Caco-2 (cell line): Measurements from ENCODE around the gene L3MBTL4. TPM values are rescaled to one million over a fixed set of nuclear protein-coding genes. Genes with fewer than 3 reads are reported as not detected.

Experiments used
- BruUV-seq: library from RNA; stranded (reverse); fragments of 400-500 nt; replicated peaks from 2 replicates; lab custom pipeline; 2021; lab: Mats Ljungman, UMichigan
- CTCF ChIA-PET: fragments of 300-600 bp; sonication (Branson Sonifier 250); formaldehyde crosslinking; loops from one replicate; lab custom pipeline; 2022; ENCODE audit warnings: antibody characterized with exemption; lab: Charles Lee
- POLR2A ChIA-PET: fragments of 300-600 bp; sonication (Branson Sonifier 250); formaldehyde crosslinking; loops from one replicate; lab custom pipeline; 2022; ENCODE audit warnings: antibody characterized with exemption; lab: Charles Lee
- DNase-seq, 2 experiments: peaks; one replicate each; pipeline versions ENCODE4 v3.0.0 to v3.0.0-alpha.2; 2020 to 2022
- H3K27me3 ChIP-seq: replicated peaks from 2 replicates; pipeline ENCODE4 v1.6.0; 2011; ENCODE audit warnings: low read length; ENCODE audit not compliant: control insufficient read depth, insufficient read depth
- H3K36me3 ChIP-seq: 2 replicates; pipeline ENCODE4 v1.5.1; 2011; ENCODE audit warnings: low read length; ENCODE audit not compliant: control insufficient read depth, insufficient read depth
- H3K4me1 ChIP-seq: fragments of 250-450 bp; sonication (Bioruptor Pico); 2 replicates; pipeline ENCODE4 v1.5.1; 2020; ENCODE audit warnings: mild to moderate bottlenecking
- H3K4me3 ChIP-seq: 2 replicates; pipeline ENCODE4 v1.5.1; 2011; ENCODE audit warnings: low read depth, mild to moderate bottlenecking, control low read depth, low read length
- H3K9me3 ChIP-seq: fragments of 250-450 bp; sonication (Bioruptor Pico); 2 replicates; pipeline ENCODE4 v1.5.1; 2020; ENCODE audit warnings: mild to moderate bottlenecking, moderate library complexity
- H3K27ac Mint-ChIP-seq: one replicate; pipeline ENCODE4 v1.8.0; 2022; ENCODE audit warnings: mixed read lengths; ENCODE audit not compliant: unreplicated experiment
- H3K27me3 Mint-ChIP-seq: one replicate; pipeline ENCODE4 v1.8.0; 2022; ENCODE audit warnings: mixed read lengths; ENCODE audit not compliant: insufficient read depth, unreplicated experiment
- H3K36me3 Mint-ChIP-seq: one replicate; pipeline ENCODE4 v1.8.0; 2022; ENCODE audit warnings: mild to moderate bottlenecking, mixed read lengths; ENCODE audit not compliant: insufficient read depth, unreplicated experiment
- H3K4me1 Mint-ChIP-seq: one replicate; pipeline ENCODE4 v1.8.0; 2022; ENCODE audit warnings: low read depth, mixed read lengths; ENCODE audit not compliant: unreplicated experiment
- H3K4me3 Mint-ChIP-seq: one replicate; pipeline ENCODE4 v1.8.0; 2022; ENCODE audit warnings: mild to moderate bottlenecking, moderate library complexity, mixed read lengths; ENCODE audit not compliant: unreplicated experiment
- H3K9me3 Mint-ChIP-seq: one replicate; pipeline ENCODE4 v1.8.0; 2022; ENCODE audit warnings: mixed read lengths; ENCODE audit not compliant: unreplicated experiment
- CTCF ChIP-seq, 2 experiments: fragments of 200-600 bp in 1 of 2; IDR thresholded peaks; 1 replicate in 1 of 2; 2 replicates in 1 of 2; pipeline versions ENCODE4 v1.5.1 to v1.8.0; 2011 to 2022; ENCODE audit warnings: antibody characterized with exemption in 1 of 2, control low read depth in 1 of 2, inconsistent platforms in 1 of 2, low read depth in 1 of 2, low read length in 1 of 2, mild to moderate bottlenecking in 1 of 2, moderate library complexity in 1 of 2; ENCODE audit not compliant: insufficient read depth in 1 of 2, severe bottlenecking in 1 of 2, unreplicated experiment in 1 of 2
- intact Hi-C: fragments of 100-400 bp; cut with micrococcal nuclease; formaldehyde crosslinking; loops from one replicate; pipeline ENCODE4 v1.10.0; 2022; ENCODE audit not compliant: unreplicated experiment
- total RNA-seq: library from RNA; stranded (reverse); gene quantifications from 2 replicates; pipeline ENCODE4 v1.2.3, GENCODE V29; 2022

Gene L3MBTL4
- total RNA-seq, 1 experiment from 2014 or later: 0.23 TPM

- ChIA-PET CTCF (no interaction called here), POLR2A (no interaction called here)
- no peaks in the 10 kb centered on the region for H3K36me3 Mint-ChIP-seq
- intact Hi-C loops: no loop called here
- no peak overlapping the region for H3K27ac Mint-ChIP-seq
- H3K4me3 Mint-ChIP-seq: no peak overlapping the region
- no peak for DNase-seq
- H3K9me3 ChIP-seq: 0 out of 2 replicates have a peak, but pooled peaks cover 7% of the 10 kb centered on the region
- no peaks in the 10 kb centered on the region for H3K27me3 ChIP-seq
- H3K4me3 ChIP-seq: no peak overlapping the region
- no TSS peak for BruUV-seq
- no peaks in the 10 kb centered on the region for H3K36me3 ChIP-seq
- H3K9me3 Mint-ChIP-seq: peaks cover 19% of the 10 kb centered on the region
- H3K4me1 Mint-ChIP-seq: no peaks in the 10 kb centered on the region
- no peak for TF ChIP-seq CTCF (IDR thresholded peaks at IDR 0.05; ENCODE audit: insufficient read depth in 1 of 2, low read depth in 1 of 2, low read length in 1 of 2, severe bottlenecking in 1 of 2, unreplicated experiment in 1 of 2)
- peaks cover 28% of the 10 kb centered on the region for H3K27me3 Mint-ChIP-seq
- H3K4me1 ChIP-seq: no peaks in the 10 kb centered on the region
Observed at GRCh38 chr18:6256521-6256920, 158.2 kb downstream of the L3MBTL4 start.

DNA sequence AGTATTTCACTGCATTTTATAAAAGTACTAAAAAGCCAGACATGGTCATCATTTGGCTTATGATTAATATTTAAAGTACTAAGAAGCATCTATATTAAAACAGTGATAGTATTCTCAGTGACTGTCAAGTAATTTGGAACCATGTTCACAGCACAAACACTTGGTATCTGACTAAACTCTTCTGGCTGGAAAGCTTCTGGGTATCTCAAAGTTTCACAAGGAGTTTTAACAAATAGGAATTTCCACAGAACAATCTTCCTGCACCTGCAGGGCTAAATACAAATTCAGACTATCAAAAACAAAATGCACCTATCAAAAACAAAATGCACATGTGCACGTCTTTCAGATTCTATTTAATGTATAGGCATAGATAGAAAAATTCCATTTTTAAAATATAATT, 158.8 kb downstream of the L3MBTL4 start:
- H3K9me3 ChIP-seq: 0 out of 2 replicates have a peak, but pooled peaks cover 7% of the 10 kb centered on the region
- Mint-ChIP-seq H3K27ac (no peak overlapping the region), H3K4me3 (no peak overlapping the region), H3K36me3 (no peaks in the 10 kb centered on the region), H3K4me1 (no peaks in the 10 kb centered on the region), H3K27me3 (peaks cover 31% of the 10 kb centered on the region), H3K9me3 (peaks cover 19% of the 10 kb centered on the region)
- H3K4me3 ChIP-seq: no peak overlapping the region
- no peaks in the 10 kb centered on the region for H3K4me1 ChIP-seq
- no peak for DNase-seq
- H3K36me3 ChIP-seq: no peaks in the 10 kb centered on the region
- ChIA-PET POLR2A (no interaction called here), CTCF (no interaction called here)
- intact Hi-C loops: no loop called here
- H3K27me3 ChIP-seq: no peaks in the 10 kb centered on the region
- no TSS peak for BruUV-seq
- no peak for TF ChIP-seq CTCF (IDR thresholded peaks at IDR 0.05; ENCODE audit: insufficient read depth in 1 of 2, low read depth in 1 of 2, low read length in 1 of 2, severe bottlenecking in 1 of 2, unreplicated experiment in 1 of 2)

DNA sequence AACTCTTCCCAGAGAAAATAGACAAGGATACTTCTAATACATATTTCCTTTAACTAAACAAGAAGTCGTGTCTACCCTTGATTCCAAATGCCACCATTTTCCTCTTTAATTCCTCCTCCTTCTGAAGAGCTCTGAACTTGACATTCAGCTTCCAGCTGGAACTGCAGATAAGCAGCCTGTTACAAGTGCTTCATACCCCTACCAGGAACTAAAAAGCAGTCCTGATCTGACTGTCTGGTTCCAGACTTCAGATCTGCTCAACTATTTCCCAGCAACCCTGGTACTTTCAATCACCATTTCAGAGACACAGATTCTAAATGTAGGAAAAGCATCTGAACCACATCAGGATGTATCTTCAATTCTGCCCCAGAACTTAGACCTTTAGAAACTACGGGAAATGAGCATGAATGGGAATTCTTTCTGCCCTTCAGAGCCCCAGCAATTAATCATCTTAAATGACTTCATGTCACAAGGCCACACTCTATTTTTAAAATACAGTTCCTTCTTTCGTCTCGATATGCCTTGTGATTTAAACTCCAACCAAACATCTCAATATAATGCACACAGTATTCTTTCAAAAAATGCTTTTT, 159.5 kb downstream of the L3MBTL4 start:
- ChIA-PET CTCF (no interaction called here), POLR2A (no interaction called here)
- no peaks in the 10 kb centered on the region for H3K27me3 ChIP-seq
- H3K4me1 Mint-ChIP-seq: no peaks in the 10 kb centered on the region
- no peak for DNase-seq
- no peak overlapping the region for H3K4me3 ChIP-seq
- 0 out of 2 replicates have a peak, but pooled peaks cover 7% of the 10 kb centered on the region for H3K9me3 ChIP-seq
- H3K9me3 Mint-ChIP-seq: peaks cover 19% of the 10 kb centered on the region
- TF ChIP-seq CTCF (IDR thresholded peaks at IDR 0.05; ENCODE audit: insufficient read depth in 1 of 2, low read depth in 1 of 2, low read length in 1 of 2, severe bottlenecking in 1 of 2, unreplicated experiment in 1 of 2): no peak
- H3K4me1 ChIP-seq: no peaks in the 10 kb centered on the region
- H3K27ac Mint-ChIP-seq: no peak overlapping the region
- H3K4me3 Mint-ChIP-seq: no peak overlapping the region
- no peaks in the 10 kb centered on the region for H3K36me3 Mint-ChIP-seq
- H3K27me3 Mint-ChIP-seq: peaks cover 34% of the 10 kb centered on the region
- no peaks in the 10 kb centered on the region for H3K36me3 ChIP-seq
- intact Hi-C loops: no loop called here
- no TSS peak for BruUV-seq
